Hepatocyte (in vitro differentiated cells): ENCODE data around the gene SLC6A12. TPM values are rescaled to one million over a fixed set of nuclear protein-coding genes. Genes with fewer than 3 reads are reported as not detected.

Source experiments
- DNase-seq: peaks from one replicate; pipeline ENCODE4 v3.0.0-alpha.2; 2016; ENCODE audit warnings: low spot score
- H2AFZ ChIP-seq: fragments of 200-600 bp; sonication (generic); 2 replicates; pipeline ENCODE4 v1.6.0; 2016; ENCODE audit warnings: antibody characterized with exemption, mild to moderate bottlenecking
- H3K27ac ChIP-seq: fragments of 200-600 bp; sonication (generic); 2 replicates; pipeline ENCODE4 v1.5.1; 2016; ENCODE audit warnings: mild to moderate bottlenecking
- H3K27me3 ChIP-seq: fragments of 200-600 bp; sonication (generic); 2 replicates; pipeline ENCODE4 v1.6.1; 2016
- H3K36me3 ChIP-seq: fragments of 200-600 bp; sonication (generic); replicated peaks from 2 replicates; pipeline ENCODE4 v1.5.1; 2016; ENCODE audit warnings: low read depth; ENCODE audit not compliant: insufficient read depth
- H3K4me1 ChIP-seq: fragments of 200-600 bp; sonication (generic); 2 replicates; pipeline ENCODE4 v1.5.1; 2016; ENCODE audit warnings: mild to moderate bottlenecking, moderate library complexity; ENCODE audit not compliant: insufficient read depth
- H3K4me2 ChIP-seq: fragments of 200-600 bp; sonication (generic); 2 replicates; pipeline ENCODE4 v1.6.0; 2016
- H3K4me3 ChIP-seq: fragments of 200-600 bp; sonication (generic); 2 replicates; pipeline ENCODE4 v1.5.1; 2016; ENCODE audit warnings: mild to moderate bottlenecking
- H3K79me2 ChIP-seq: fragments of 200-600 bp; sonication (generic); 2 replicates; pipeline ENCODE4 v1.6.0; 2017; ENCODE audit warnings: mild to moderate bottlenecking
- H3K9me2 ChIP-seq: fragments of 200-600 bp; sonication (generic); replicated peaks from 2 replicates; pipeline ENCODE4 v1.6.0; 2017; ENCODE audit warnings: mild to moderate bottlenecking; ENCODE audit not compliant: insufficient read depth
- H3K9me3 ChIP-seq: fragments of 200-600 bp; sonication (generic); 2 replicates; pipeline ENCODE4 v1.5.1; 2016; ENCODE audit warnings: low read depth, mild to moderate bottlenecking
- H4K20me1 ChIP-seq: fragments of 200-600 bp; sonication (generic); 2 replicates; pipeline ENCODE4 v1.6.0; 2016; ENCODE audit warnings: mild to moderate bottlenecking; ENCODE audit not compliant: insufficient read depth, poor library complexity, severe bottlenecking
- EZH2 ChIP-seq: fragments of 200-600 bp; sonication (generic); IDR thresholded peaks from 2 replicates; pipeline ENCODE4 v1.6.1; 2016; ENCODE audit warnings: antibody characterized with exemption, mild to moderate bottlenecking, borderline replicate concordance
- EZH2phosphoT487 ChIP-seq: fragments of 200-600 bp; sonication (generic); IDR thresholded peaks from one replicate; pipeline ENCODE4 v1.6.1; 2018; ENCODE audit warnings: antibody characterized with exemption, mild to moderate bottlenecking, low read depth, moderate library complexity; ENCODE audit not compliant: unreplicated experiment, severe bottlenecking
- WGBS: methylation state at CpG from one replicate; pipeline ENCODE4 v1.1.6; 2016; ENCODE audit warnings: low lambda C conversion rate; ENCODE audit errors: missing lambda C conversion rate; 5-methylcytosine and 5-hydroxymethylcytosine counted together
- polyA plus RNA-seq: library from polyadenylated mRNA; unstranded; fragments of >200 nt; fragmentation: Nextera tagmentation; extraction: Ambion mirVana; gene quantifications from 2 replicates; pipeline ENCODE4 v1.2.1, GENCODE V29; 2016
- total RNA-seq: library from RNA; depleted of rRNA; stranded (reverse); fragments of >200 nt; gene quantifications from 2 replicates; pipeline ENCODE4 v1.2.3, GENCODE V29; 2014
- TF ChIP-seq, protein P1 (sequence below): fragments of 200-600 bp; sonication (generic); IDR thresholded peaks from 2 replicates; pipeline ENCODE4 v1.5.1; 2016; ENCODE audit warnings: antibody characterized with exemption, mild to moderate bottlenecking; ENCODE audit not compliant: poor library complexity

The SLC6A12 gene
- total and polyA plus RNA-seq, 2 experiments from 2014 or later = 6.1 to 7.9 TPM

GRCh38 chr12:195951-196350, 18.0 kb downstream of the SLC6A12 start:
- Histone ChIP-seq H3K36me3 (no peaks in the 10 kb centered on the region), H3K27ac (no peak overlapping the region), H3K4me3 (no peak overlapping the region), H3K9me3 (no peaks in the 10 kb centered on the region), H4K20me1 (no peaks in the 10 kb centered on the region), H3K4me1 (peaks cover 8% of the 10 kb centered on the region), H3K79me2 (no peaks in the 10 kb centered on the region), H3K4me2 (no peak overlapping the region), H2AFZ (no peak overlapping the region), H3K9me2 (no peaks in the 10 kb centered on the region), H3K27me3 (no peaks in the 10 kb centered on the region)
- DNase-seq = no peak
- TF ChIP-seq, protein P1, sequence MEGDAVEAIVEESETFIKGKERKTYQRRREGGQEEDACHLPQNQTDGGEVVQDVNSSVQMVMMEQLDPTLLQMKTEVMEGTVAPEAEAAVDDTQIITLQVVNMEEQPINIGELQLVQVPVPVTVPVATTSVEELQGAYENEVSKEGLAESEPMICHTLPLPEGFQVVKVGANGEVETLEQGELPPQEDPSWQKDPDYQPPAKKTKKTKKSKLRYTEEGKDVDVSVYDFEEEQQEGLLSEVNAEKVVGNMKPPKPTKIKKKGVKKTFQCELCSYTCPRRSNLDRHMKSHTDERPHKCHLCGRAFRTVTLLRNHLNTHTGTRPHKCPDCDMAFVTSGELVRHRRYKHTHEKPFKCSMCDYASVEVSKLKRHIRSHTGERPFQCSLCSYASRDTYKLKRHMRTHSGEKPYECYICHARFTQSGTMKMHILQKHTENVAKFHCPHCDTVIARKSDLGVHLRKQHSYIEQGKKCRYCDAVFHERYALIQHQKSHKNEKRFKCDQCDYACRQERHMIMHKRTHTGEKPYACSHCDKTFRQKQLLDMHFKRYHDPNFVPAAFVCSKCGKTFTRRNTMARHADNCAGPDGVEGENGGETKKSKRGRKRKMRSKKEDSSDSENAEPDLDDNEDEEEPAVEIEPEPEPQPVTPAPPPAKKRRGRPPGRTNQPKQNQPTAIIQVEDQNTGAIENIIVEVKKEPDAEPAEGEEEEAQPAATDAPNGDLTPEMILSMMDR = no peak
- TF ChIP-seq EZH2 (no peak), EZH2phosphoT487 (no peak)
- 88% methylated on average over 15 of the region's 15 CpGs for WGBS

DNA sequence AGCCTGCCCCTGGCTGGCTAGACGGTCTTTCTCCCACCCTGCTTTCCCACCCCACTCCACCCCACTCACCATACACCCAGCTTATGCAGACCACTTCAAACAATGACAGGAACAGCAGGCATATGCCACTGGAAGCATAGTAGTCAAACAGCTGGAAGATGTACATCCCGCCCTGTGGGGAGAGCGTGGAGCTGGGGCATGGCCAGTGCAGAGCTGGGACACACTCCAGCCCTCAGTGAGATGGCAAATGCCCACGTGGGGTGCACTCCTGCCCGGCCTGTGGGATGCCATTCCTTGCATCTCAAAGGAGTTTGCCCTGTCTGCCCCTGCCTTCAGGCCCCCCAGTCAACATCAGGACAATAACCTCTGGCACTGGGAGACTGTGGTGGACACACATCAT, 18.8 kb downstream of the SLC6A12 start:
- 78% methylated on average over 5 of the region's 5 CpGs for WGBS
- Histone ChIP-seq H2AFZ (no peak overlapping the region), H4K20me1 (no peaks in the 10 kb centered on the region), H3K27ac (no peak overlapping the region), H3K4me1 (peaks cover 8% of the 10 kb centered on the region), H3K4me3 (no peak overlapping the region), H3K9me2 (no peaks in the 10 kb centered on the region), H3K79me2 (no peaks in the 10 kb centered on the region), H3K4me2 (no peak overlapping the region), H3K36me3 (no peaks in the 10 kb centered on the region), H3K9me3 (no peaks in the 10 kb centered on the region), H3K27me3 (no peaks in the 10 kb centered on the region)
- TF ChIP-seq EZH2phosphoT487 (no peak), EZH2 (no peak)
- TF ChIP-seq, protein P1 = no peak
- no peak for DNase-seq

DNA sequence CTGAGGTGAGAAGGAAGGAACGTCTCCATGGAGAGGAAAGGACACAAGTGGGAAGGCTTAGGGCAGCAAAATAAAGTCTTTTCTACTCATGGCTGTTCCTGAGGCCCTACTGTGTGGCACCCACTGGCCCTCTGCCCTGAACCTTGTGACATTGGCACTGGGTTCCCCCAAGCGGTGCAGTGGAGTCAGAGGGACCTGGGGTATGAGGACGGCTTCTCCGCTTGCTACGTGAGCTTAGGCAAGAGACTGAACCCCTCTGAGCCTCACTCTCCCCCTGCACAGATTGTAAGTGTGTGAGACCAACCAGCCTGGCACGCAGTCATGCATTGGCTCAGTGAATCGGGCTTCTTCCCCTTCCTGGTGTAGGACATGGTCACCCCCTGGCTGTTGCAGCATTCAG, 19.7 kb downstream of the SLC6A12 start:
- TF ChIP-seq EZH2 (no peak), EZH2phosphoT487 (no peak)
- TF ChIP-seq, protein P1 = no peak
- Histone ChIP-seq H3K36me3 (no peaks in the 10 kb centered on the region), H3K27me3 (no peaks in the 10 kb centered on the region), H3K27ac (no peak overlapping the region), H3K9me3 (no peaks in the 10 kb centered on the region), H3K4me1 (peaks cover 4% of the 10 kb centered on the region), H4K20me1 (no peaks in the 10 kb centered on the region), H3K4me3 (no peak overlapping the region), H3K9me2 (no peaks in the 10 kb centered on the region), H3K79me2 (no peaks in the 10 kb centered on the region), H3K4me2 (no peak overlapping the region), H2AFZ (no peak overlapping the region)
- 90% methylated on average over 7 of the region's 7 CpGs for WGBS
- DNase-seq = no peak

GRCh38 chr12:193261-193660, 20.7 kb downstream of the SLC6A12 start:
- no peak for TF ChIP-seq EZH2phosphoT487
- TF ChIP-seq, protein P1 = no peak
- TF ChIP-seq EZH2 = no peak
- no peak for DNase-seq
- no peaks in the 10 kb centered on the region for H3K79me2 ChIP-seq
- H3K4me2 ChIP-seq = no peak overlapping the region
- WGBS = 70% methylated on average over 10 of the region's 10 CpGs
- no peaks in the 10 kb centered on the region for H3K27me3 ChIP-seq
- H2AFZ ChIP-seq = no peak overlapping the region
- no peak overlapping the region for H3K4me3 ChIP-seq
- no peaks in the 10 kb centered on the region for H3K9me3 ChIP-seq
- H3K27ac ChIP-seq = no peak overlapping the region
- no peaks in the 10 kb centered on the region for H3K9me2 ChIP-seq
- H3K4me1 ChIP-seq = no peaks in the 10 kb centered on the region
- H4K20me1 ChIP-seq = no peaks in the 10 kb centered on the region
- no peaks in the 10 kb centered on the region for H3K36me3 ChIP-seq
